BJ (cell line): Measurements from ENCODE around the gene PLBD1. TPM values are rescaled to one million over a fixed set of nuclear protein-coding genes. Genes with fewer than 3 reads are reported as not detected.

Experiments
- CTCF ChIA-PET: fragments of 350-600 bp; formaldehyde crosslinking; extraction: SDS; loops from one replicate; lab custom pipeline; 2021; ENCODE audit warnings: antibody characterized with exemption, inconsistent platforms; lab: Yijun Ruan, JAX
- POLR2A ChIA-PET: fragments of 300-600 bp; sonication (Branson Sonifier 250); formaldehyde crosslinking; extraction: SDS; loops from one replicate; lab custom pipeline; 2021; ENCODE audit warnings: antibody characterized with exemption; lab: Charles Lee
- DNase-seq: peaks from one replicate; pipeline ENCODE4 v3.0.0-alpha.2; 2011; ENCODE audit warnings: low read depth
- H3K27me3 ChIP-seq: 2 replicates; pipeline ENCODE4 v1.6.0; 2011; ENCODE audit warnings: low read length; ENCODE audit not compliant: control insufficient read depth, insufficient read depth
- H3K36me3 ChIP-seq: 2 replicates; pipeline ENCODE4 v1.5.1; 2011; ENCODE audit warnings: low read length; ENCODE audit not compliant: control insufficient read depth, insufficient read depth
- H3K4me3 ChIP-seq: 2 replicates; pipeline ENCODE4 v1.5.1; 2011; ENCODE audit warnings: low read depth, mild to moderate bottlenecking, control low read depth, low read length
- polyA plus RNA-seq: library from polyadenylated mRNA; depleted of rRNA; stranded (reverse); fragments of >200 nt; gene quantifications from 2 replicates; pipeline ENCODE4 v1.2.3, GENCODE V29; 2011
- TF ChIP-seq, protein P1 (sequence below): IDR thresholded peaks from 2 replicates; pipeline ENCODE4 v1.5.1; 2011; ENCODE audit warnings: low read depth, mild to moderate bottlenecking, control low read depth, inconsistent platforms, low read length, moderate library complexity; ENCODE audit not compliant: insufficient read depth

PLBD1 gene
- polyA plus RNA-seq, 1 experiment: 0.38 TPM

- ChIA-PET CTCF (no interaction called here), POLR2A (no interaction called here)
- no peak for DNase-seq
Measured at GRCh38 chr12:14577344-14577743, 9.7 kb upstream of the PLBD1 start.

DNA sequence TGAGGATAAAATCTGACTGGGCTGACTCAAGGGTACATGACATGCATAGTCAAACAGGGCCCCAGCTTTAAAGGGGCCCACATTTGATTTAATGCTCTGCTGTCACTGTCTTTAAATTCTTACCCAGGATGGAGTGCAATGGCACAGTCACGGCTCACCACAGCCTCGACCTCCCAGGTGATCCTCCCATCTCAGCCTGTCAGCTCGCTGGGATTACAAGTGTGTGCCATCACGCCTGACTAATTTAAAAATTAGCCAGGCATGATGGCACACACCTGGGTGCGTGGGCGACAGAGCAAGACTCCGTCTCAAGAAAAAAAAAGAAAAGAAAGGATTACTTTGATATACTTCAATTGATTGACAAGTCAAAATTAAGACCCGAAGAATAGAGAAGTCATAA, 9.2 kb upstream of the PLBD1 start:
- TF ChIP-seq, protein P1, sequence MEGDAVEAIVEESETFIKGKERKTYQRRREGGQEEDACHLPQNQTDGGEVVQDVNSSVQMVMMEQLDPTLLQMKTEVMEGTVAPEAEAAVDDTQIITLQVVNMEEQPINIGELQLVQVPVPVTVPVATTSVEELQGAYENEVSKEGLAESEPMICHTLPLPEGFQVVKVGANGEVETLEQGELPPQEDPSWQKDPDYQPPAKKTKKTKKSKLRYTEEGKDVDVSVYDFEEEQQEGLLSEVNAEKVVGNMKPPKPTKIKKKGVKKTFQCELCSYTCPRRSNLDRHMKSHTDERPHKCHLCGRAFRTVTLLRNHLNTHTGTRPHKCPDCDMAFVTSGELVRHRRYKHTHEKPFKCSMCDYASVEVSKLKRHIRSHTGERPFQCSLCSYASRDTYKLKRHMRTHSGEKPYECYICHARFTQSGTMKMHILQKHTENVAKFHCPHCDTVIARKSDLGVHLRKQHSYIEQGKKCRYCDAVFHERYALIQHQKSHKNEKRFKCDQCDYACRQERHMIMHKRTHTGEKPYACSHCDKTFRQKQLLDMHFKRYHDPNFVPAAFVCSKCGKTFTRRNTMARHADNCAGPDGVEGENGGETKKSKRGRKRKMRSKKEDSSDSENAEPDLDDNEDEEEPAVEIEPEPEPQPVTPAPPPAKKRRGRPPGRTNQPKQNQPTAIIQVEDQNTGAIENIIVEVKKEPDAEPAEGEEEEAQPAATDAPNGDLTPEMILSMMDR: no peak
- CTCF ChIA-PET: no interaction called here
- Histone ChIP-seq H3K36me3 (no peaks in the 10 kb centered on the region), H3K4me3 (no peak overlapping the region), H3K27me3 (no peaks in the 10 kb centered on the region)
- POLR2A ChIA-PET: no interaction called here
- no peak for DNase-seq

More at GRCh38 chr12:14577344-14577743, 9.7 kb upstream of the PLBD1 start:
- TF ChIP-seq, protein P1: no peak
- Histone ChIP-seq H3K36me3 (no peaks in the 10 kb centered on the region), H3K4me3 (no peak overlapping the region), H3K27me3 (no peaks in the 10 kb centered on the region)

DNA sequence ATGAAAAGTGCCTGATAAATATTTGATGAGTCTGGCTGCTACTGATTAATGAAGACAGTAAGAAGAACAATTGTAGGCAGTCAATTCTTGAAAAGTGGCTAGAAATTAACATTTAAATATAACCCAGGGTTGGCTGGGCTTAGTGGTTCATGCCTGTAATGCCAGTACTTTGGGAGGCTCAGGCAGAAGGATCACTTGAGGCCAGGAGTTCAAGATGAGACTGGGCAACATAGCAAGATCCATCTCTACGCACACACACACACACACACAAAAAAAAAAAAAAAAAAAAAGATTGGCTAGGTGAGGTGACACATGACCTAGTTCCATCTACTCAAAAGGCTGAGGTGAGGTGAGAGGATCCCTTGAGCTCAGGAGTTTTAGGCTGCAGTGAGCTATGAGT, 7.9 kb upstream of the PLBD1 start:
- H3K36me3 ChIP-seq: no peaks in the 10 kb centered on the region
- H3K4me3 ChIP-seq: no peak overlapping the region
- CTCF ChIA-PET: no interaction called here
- POLR2A ChIA-PET: no interaction called here
- TF ChIP-seq, protein P1: no peak
- no peak for DNase-seq
- H3K27me3 ChIP-seq: no peaks in the 10 kb centered on the region

GRCh38 chr12:14573118-14573517, 5.4 kb upstream of the PLBD1 start:
- TF ChIP-seq, protein P1: no peak
- POLR2A ChIA-PET: no interaction called here

GRCh38 chr12:14572401-14572800, 4.7 kb upstream of the PLBD1 start:
- ChIA-PET CTCF (no interaction called here), POLR2A (no interaction called here)
- TF ChIP-seq, protein P1: no peak

More at GRCh38 chr12:14573118-14573517, 5.4 kb upstream of the PLBD1 start:
- Histone ChIP-seq H3K27me3 (no peaks in the 10 kb centered on the region), H3K4me3 (no peak overlapping the region), H3K36me3 (no peaks in the 10 kb centered on the region)
- CTCF ChIA-PET: no interaction called here
- DNase-seq: no peak

More at GRCh38 chr12:14572401-14572800, 4.7 kb upstream of the PLBD1 start:
- Histone ChIP-seq H3K36me3 (no peaks in the 10 kb centered on the region), H3K27me3 (no peaks in the 10 kb centered on the region), H3K4me3 (no peak overlapping the region)
- DNase-seq: no peak
